DOHH2 (cell line): ENCODE results near the gene TMEM165.

Experiments
- CTCF ChIP-seq: fragments of 200-600 bp; sonication (generic); IDR thresholded peaks from one replicate; pipeline ENCODE4 v1.5.1; 2014; ENCODE audit warnings: antibody characterized with exemption, mild to moderate bottlenecking, low read depth, low read length; ENCODE audit not compliant: poor library complexity, severe bottlenecking
- EZH2phosphoT487 ChIP-seq: fragments of 200-600 bp; sonication (generic); IDR thresholded peaks from 2 replicates; pipeline ENCODE4 v1.6.1; 2017; ENCODE audit warnings: borderline replicate concordance, mild to moderate bottlenecking, antibody characterized with exemption, low read length, moderate library complexity, mixed read lengths

- TF ChIP-seq CTCF (no peak), EZH2phosphoT487 (no peak)
These were observed 13.2 kb upstream of the TMEM165 start for GRCh38 chr4:55382488-55383003.
